HL-60 (cell line): ENCODE measurements around the gene DNAH1.

Experiments
- GABPA ChIP-seq: IDR thresholded peaks from 2 replicates; pipeline ENCODE4 v1.6.1; 2012; ENCODE audit warnings: low read depth
- POLR2AphosphoS5 ChIP-seq: IDR thresholded peaks from 2 replicates; pipeline ENCODE4 v1.6.1; 2012; ENCODE audit warnings: low read depth
- SPI1 ChIP-seq: IDR thresholded peaks from 2 replicates; pipeline ENCODE4 v1.6.1; 2012; ENCODE audit warnings: low read depth, mild to moderate bottlenecking, borderline replicate concordance
- TF ChIP-seq, protein P1 (sequence below): IDR thresholded peaks from one replicate; pipeline ENCODE4 v1.5.1; 2011; ENCODE audit warnings: low read length, control low read depth, inconsistent platforms; ENCODE audit not compliant: insufficient read depth
- TF ChIP-seq, protein P2 (sequence below): IDR thresholded peaks from 2 replicates; pipeline ENCODE4 v1.6.1; 2012; ENCODE audit warnings: low read depth; ENCODE audit not compliant: insufficient replicate concordance

DNA sequence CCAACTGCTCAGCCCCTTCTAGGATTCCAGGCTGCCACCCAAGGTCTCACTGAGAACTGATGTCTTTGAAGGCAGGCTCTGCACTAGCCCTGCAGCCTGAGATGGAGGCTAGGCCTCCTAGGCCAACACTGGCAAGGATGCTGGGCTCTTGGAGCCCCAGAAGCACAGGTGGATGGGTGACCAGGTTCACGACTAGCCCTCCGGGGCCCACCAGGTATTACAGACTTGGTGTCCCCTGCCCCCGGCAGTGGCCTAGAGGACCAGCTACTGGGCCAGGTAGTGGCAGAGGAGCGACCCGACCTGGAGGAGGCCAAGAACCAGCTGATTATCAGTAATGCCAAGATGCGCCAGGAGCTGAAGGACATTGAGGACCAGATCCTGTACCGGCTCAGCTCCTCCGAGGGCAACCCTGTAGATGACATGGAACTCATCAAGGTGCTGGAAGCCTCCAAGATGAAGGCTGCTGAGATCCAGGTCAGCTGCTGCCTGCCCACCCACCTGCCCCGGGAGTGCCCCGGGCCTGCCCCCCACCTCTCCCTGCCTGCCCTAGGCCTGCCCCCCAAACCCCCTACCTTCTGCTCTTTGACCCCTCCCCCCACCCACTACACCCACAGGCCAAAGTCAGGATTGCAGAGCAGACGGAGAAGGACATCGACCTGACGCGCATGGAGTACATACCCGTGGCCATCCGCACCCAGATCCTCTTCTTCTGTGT, 76.3 kb downstream of the DNAH1 start:
- TF ChIP-seq, protein P1, sequence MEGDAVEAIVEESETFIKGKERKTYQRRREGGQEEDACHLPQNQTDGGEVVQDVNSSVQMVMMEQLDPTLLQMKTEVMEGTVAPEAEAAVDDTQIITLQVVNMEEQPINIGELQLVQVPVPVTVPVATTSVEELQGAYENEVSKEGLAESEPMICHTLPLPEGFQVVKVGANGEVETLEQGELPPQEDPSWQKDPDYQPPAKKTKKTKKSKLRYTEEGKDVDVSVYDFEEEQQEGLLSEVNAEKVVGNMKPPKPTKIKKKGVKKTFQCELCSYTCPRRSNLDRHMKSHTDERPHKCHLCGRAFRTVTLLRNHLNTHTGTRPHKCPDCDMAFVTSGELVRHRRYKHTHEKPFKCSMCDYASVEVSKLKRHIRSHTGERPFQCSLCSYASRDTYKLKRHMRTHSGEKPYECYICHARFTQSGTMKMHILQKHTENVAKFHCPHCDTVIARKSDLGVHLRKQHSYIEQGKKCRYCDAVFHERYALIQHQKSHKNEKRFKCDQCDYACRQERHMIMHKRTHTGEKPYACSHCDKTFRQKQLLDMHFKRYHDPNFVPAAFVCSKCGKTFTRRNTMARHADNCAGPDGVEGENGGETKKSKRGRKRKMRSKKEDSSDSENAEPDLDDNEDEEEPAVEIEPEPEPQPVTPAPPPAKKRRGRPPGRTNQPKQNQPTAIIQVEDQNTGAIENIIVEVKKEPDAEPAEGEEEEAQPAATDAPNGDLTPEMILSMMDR = no peak
- TF ChIP-seq GABPA (no peak), POLR2AphosphoS5 (no peak), SPI1 (no peak)
- TF ChIP-seq, protein P2, sequence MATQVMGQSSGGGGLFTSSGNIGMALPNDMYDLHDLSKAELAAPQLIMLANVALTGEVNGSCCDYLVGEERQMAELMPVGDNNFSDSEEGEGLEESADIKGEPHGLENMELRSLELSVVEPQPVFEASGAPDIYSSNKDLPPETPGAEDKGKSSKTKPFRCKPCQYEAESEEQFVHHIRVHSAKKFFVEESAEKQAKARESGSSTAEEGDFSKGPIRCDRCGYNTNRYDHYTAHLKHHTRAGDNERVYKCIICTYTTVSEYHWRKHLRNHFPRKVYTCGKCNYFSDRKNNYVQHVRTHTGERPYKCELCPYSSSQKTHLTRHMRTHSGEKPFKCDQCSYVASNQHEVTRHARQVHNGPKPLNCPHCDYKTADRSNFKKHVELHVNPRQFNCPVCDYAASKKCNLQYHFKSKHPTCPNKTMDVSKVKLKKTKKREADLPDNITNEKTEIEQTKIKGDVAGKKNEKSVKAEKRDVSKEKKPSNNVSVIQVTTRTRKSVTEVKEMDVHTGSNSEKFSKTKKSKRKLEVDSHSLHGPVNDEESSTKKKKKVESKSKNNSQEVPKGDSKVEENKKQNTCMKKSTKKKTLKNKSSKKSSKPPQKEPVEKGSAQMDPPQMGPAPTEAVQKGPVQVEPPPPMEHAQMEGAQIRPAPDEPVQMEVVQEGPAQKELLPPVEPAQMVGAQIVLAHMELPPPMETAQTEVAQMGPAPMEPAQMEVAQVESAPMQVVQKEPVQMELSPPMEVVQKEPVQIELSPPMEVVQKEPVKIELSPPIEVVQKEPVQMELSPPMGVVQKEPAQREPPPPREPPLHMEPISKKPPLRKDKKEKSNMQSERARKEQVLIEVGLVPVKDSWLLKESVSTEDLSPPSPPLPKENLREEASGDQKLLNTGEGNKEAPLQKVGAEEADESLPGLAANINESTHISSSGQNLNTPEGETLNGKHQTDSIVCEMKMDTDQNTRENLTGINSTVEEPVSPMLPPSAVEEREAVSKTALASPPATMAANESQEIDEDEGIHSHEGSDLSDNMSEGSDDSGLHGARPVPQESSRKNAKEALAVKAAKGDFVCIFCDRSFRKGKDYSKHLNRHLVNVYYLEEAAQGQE = no peak
